22Rv1 (cell line): Measurements from ENCODE around the gene DNMT3A.

Experiments used
- H3K27ac ChIP-seq: fragments of 450-650 bp; 2 replicates; pipeline ENCODE4 v1.5.1; 2017
- ZFX ChIP-seq: fragments of 450-650 bp; IDR thresholded peaks from 2 replicates; pipeline ENCODE4 v1.6.1; 2017; ENCODE audit warnings: antibody characterized with exemption, borderline replicate concordance
- TF ChIP-seq, protein P1 (sequence below): fragments of 450-650 bp; IDR thresholded peaks from 2 replicates; pipeline ENCODE4 v1.5.1; 2017; ENCODE audit warnings: mild to moderate bottlenecking

DNMT3A gene

DNA sequence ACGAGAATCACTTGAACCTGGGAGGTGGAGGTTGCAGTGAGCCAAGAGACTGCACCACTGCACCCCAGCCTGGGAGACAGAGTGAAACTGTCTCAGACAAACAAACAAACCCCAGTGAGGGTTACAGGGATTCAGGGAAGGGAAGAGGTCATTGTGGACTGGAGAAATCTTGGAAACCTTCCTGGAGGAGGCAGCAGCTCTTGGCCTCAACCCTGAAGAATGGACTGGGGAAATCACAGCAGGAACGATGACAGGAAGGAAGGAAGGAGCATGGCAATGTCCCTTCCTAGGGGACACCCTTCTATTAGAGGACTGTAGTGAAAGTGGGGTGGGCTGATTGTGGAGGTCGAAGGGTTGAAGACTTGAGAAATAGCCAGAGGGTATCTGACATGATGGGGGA lies 72.5 kb downstream of the DNMT3A start:
- no peak overlapping the region for H3K27ac ChIP-seq
- TF ChIP-seq, protein P1, sequence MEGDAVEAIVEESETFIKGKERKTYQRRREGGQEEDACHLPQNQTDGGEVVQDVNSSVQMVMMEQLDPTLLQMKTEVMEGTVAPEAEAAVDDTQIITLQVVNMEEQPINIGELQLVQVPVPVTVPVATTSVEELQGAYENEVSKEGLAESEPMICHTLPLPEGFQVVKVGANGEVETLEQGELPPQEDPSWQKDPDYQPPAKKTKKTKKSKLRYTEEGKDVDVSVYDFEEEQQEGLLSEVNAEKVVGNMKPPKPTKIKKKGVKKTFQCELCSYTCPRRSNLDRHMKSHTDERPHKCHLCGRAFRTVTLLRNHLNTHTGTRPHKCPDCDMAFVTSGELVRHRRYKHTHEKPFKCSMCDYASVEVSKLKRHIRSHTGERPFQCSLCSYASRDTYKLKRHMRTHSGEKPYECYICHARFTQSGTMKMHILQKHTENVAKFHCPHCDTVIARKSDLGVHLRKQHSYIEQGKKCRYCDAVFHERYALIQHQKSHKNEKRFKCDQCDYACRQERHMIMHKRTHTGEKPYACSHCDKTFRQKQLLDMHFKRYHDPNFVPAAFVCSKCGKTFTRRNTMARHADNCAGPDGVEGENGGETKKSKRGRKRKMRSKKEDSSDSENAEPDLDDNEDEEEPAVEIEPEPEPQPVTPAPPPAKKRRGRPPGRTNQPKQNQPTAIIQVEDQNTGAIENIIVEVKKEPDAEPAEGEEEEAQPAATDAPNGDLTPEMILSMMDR: no peak
- TF ChIP-seq ZFX: no peak

DNA sequence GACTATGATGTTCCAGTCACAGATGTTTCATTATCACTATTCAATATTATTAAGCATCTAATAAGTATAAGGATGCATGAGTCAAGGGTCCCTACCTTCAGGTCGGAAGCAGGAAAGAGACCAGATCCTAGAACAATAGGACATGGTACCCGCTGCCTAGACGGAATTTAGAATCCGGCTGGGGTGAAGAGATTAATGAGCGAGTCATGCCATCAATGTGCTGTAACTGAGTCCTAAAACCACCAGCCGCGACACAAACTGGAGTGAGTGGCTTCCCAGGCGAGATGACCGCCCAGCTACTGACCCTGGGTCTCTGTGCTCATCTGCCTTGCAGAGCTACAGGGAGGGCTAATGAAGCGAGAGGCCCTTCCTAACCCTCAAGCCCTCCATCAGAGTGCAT lies 73.6 kb downstream of the DNMT3A start:
- TF ChIP-seq, protein P1: no peak
- no peak for TF ChIP-seq ZFX
- H3K27ac ChIP-seq: no peak overlapping the region

DNA sequence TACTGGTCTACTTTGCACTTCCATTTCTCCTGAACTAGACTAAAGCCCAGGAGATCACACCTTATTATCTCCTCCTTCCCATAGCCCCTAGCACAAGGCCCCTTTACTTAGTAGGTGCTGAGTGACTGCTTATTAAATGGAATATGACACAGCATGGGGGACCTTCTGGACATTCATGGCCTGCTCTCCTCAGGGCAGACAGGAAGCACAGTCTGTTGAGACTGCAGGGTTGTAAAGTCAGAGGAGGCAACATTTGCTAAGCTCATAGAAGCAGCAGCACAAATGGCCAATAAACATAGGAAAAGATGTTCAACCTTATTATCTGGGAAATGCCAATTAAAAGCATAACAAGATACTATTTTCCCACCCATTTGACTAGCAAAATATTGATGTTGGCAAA lies 75.3 kb downstream of the DNMT3A start:
- H3K27ac ChIP-seq: no peak overlapping the region
- TF ChIP-seq, protein P1: no peak
- TF ChIP-seq ZFX: no peak

DNA sequence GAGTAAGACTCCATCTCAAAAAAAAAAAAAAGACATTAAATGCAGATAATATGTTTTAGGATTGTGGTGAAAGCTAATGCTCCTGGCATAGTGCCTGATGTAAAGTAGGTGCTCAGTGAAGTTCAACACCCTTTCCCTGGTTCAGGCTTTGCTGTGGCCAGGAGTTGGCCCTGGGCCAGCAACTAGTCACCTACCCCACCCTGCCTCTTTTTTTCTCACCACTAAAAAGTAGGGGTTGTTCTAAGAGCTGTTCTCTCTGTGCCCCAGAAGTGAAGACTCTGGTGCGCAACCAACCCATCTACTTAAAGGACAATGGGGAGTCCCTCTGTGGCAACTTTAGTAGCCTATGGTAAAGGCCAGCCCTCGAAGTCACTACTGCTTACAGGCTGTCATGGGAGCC lies 75.9 kb downstream of the DNMT3A start:
- H3K27ac ChIP-seq: no peak overlapping the region
- TF ChIP-seq, protein P1: no peak

DNA sequence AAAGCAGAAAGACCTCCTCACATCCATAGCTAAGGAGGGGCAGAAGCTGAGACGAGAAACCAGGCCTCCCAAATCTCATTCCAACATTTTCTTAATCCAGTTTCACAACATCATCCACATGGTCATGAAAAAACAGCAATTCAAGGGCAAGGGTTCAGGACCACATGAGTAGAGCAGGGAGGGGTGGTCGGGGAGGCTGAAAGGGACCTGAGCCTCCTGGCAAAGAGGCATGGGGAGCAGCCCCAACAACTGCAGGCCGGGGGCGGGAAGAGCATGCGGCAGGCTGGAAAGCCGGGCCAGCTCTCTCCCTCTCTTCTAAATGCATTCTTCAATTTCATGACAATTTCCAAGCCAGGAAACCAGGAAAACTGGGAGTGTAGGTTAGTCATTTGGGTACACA lies 76.7 kb downstream of the DNMT3A start:
- TF ChIP-seq ZFX: no peak
- TF ChIP-seq, protein P1: no peak
- no peak overlapping the region for H3K27ac ChIP-seq

DNA sequence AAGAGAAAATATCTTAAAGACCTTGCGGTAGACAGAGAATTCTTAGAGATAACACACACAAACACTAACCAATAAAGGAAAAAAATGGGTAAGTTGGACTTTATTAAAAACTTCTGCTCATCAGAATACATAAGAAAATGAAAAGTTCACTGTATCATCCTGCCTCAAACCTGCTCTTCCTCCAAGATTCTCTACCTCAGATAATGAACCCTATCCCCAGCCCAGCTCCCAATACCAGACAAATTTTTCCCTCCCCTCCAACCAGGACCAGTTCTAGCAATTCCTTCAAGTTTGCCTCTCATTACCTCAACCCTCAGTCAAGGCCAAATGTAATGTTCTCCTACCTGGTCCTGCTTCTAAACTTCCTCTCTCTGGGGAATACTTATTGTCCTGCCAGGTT lies 79.4 kb downstream of the DNMT3A start:
- H3K27ac ChIP-seq: no peak overlapping the region

DNA sequence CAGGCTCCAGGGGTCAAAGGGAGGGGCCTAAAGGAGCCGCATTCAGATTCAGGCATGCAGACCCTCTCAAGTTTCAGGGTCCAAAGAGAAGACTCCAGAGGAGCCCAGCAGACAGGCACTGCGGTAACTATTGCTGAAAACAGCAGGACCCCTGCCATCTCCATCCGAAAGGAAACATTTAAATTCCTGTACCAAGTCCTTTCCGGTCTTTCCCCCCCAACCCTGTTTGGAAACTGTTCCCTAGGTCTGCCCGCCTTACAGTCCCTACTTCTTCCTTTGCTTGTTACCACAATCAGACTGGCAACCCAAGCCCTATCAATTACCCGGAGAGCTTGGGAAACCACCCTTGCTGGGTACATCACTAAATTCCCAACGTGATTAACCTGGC lies 82.0 kb downstream of the DNMT3A start:
- H3K27ac ChIP-seq: no peak overlapping the region
- no peak for TF ChIP-seq ZFX
- TF ChIP-seq, protein P1: no peak

More for the DNA sequence above, 79.4 kb downstream of the DNMT3A start:
- TF ChIP-seq, protein P1: no peak
- TF ChIP-seq ZFX: no peak
